Keratinocyte (primary cell): ENCODE results near the gene HAUS1. TPM values are rescaled to one million over a fixed set of nuclear protein-coding genes. Genes with fewer than 3 reads are reported as not detected.

Experiments
- DNase-seq: peaks from one replicate; pipeline ENCODE4 v3.0.0-alpha.2; 2011; ENCODE audit warnings: low read depth, missing footprints, low spot score
- FAIRE-seq: peaks from 2 replicates; lab custom pipeline; 2011; peaks lifted over from hg19 to GRCh38; lab: Jason Lieb, UNC
- H2AFZ ChIP-seq: 2 replicates; pipeline ENCODE4 v1.6.0; 2012; ENCODE audit warnings: low read length, control low read depth, inconsistent platforms; ENCODE audit not compliant: control insufficient read depth
- H3K27ac ChIP-seq: 2 replicates; pipeline ENCODE4 v1.5.1; 2011; ENCODE audit warnings: low read length; ENCODE audit not compliant: control insufficient read depth, insufficient read depth
- H3K27me3 ChIP-seq: 3 replicates; pipeline ENCODE4 v1.6.0; 2011; ENCODE audit warnings: low read length; ENCODE audit not compliant: control insufficient read depth, insufficient read depth; ENCODE audit errors: extremely low read depth
- H3K36me3 ChIP-seq, 2 experiments: 2 replicates in 1 of 2; 3 replicates in 1 of 2; pipeline ENCODE4 v1.5.1; 2011; ENCODE audit warnings: low read length in 2 of 2, mild to moderate bottlenecking in 1 of 2; ENCODE audit not compliant: control insufficient read depth in 2 of 2, insufficient read depth in 2 of 2; ENCODE audit errors: extremely low read depth in 1 of 2
- H3K4me1 ChIP-seq: 3 replicates; pipeline ENCODE4 v1.5.1; 2011; ENCODE audit warnings: low read length; ENCODE audit not compliant: control insufficient read depth, insufficient read depth; ENCODE audit errors: extremely low read depth
- H3K4me2 ChIP-seq: 3 replicates; pipeline ENCODE4 v1.6.0; 2011; ENCODE audit warnings: low read depth, low read length; ENCODE audit not compliant: control insufficient read depth, insufficient read depth; ENCODE audit errors: extremely low read depth
- H3K4me3 ChIP-seq, 3 experiments: fragments of 200-600 bp in 1 of 3; sonication (generic) in 1 of 3; 2 replicates in 2 of 3; 3 replicates in 1 of 3; pipeline ENCODE4 v1.5.1; 2011 to 2016; ENCODE audit warnings: low read length in 3 of 3, mild to moderate bottlenecking in 3 of 3, control low read depth in 2 of 3, inconsistent platforms in 1 of 3, low read depth in 1 of 3, mixed read lengths in 1 of 3, mixed run types in 1 of 3, moderate library complexity in 1 of 3; ENCODE audit not compliant: control insufficient read depth in 2 of 3, insufficient read depth in 2 of 3; ENCODE audit errors: extremely low read depth in 1 of 3
- H3K79me2 ChIP-seq: 2 replicates; pipeline ENCODE4 v1.6.0; 2012; ENCODE audit warnings: low read length; ENCODE audit not compliant: control insufficient read depth, insufficient read depth
- H3K9ac ChIP-seq: 3 replicates; pipeline ENCODE4 v1.6.0; 2011; ENCODE audit warnings: low read length; ENCODE audit not compliant: control insufficient read depth, insufficient read depth; ENCODE audit errors: extremely low read depth
- H3K9me1 ChIP-seq: 3 replicates; pipeline ENCODE4 v1.6.0; 2011; ENCODE audit warnings: low read length; ENCODE audit not compliant: control insufficient read depth, insufficient read depth; ENCODE audit errors: extremely low read depth
- H3K9me3 ChIP-seq: 2 replicates; pipeline ENCODE4 v1.5.1; 2012; ENCODE audit warnings: low read depth, low read length; ENCODE audit not compliant: control insufficient read depth
- H4K20me1 ChIP-seq: 3 replicates; pipeline ENCODE4 v1.6.0; 2011; ENCODE audit warnings: low read length; ENCODE audit not compliant: control insufficient read depth, insufficient read depth; ENCODE audit errors: extremely low read depth
- CTCF ChIP-seq, 3 experiments: IDR thresholded peaks in 1 of 3; conservative IDR thresholded peaks in 1 of 3; optimal IDR thresholded peaks in 1 of 3; 2 replicates in 2 of 3; 3 replicates in 1 of 3; pipeline versions ENCODE3 to v1.5.1; 2011; ENCODE audit warnings: low read length in 3 of 3, mild to moderate bottlenecking in 3 of 3, moderate library complexity in 2 of 3, control low read depth in 1 of 3, inconsistent platforms in 1 of 3; ENCODE audit not compliant: insufficient read depth in 2 of 3; ENCODE audit errors: extremely low read depth in 1 of 3
- EZH2 ChIP-seq: IDR thresholded peaks from one replicate; pipeline ENCODE4 v1.6.1; 2012; ENCODE audit warnings: inconsistent platforms, mild to moderate bottlenecking, low read length, moderate library complexity
- dilution Hi-C: fragments of 300-500 bp; cut with MboI; formaldehyde crosslinking; loops from one replicate; pipeline ENCODE4 v1.7.0; 2020; ENCODE audit warnings: low sequenced_read_pairs; ENCODE audit not compliant: extremely low pct_ligation_motif_present
- polyA plus RNA-seq, 5 experiments: library from polyadenylated mRNA; depleted of rRNA in 3 of 5; stranded (reverse) in 3 of 5; stranded (forward) in 1 of 5; unstranded in 1 of 5; fragments of >200 nt; gene quantifications; 1 replicate in 1 of 5; 2 replicates in 3 of 5; 3 replicates in 1 of 5; pipeline versions ENCODE4 v1.2.1 to v1.2.3, GENCODE V29; 2011 to 2012; ENCODE audit warnings: missing spikeins in 2 of 5, low read depth in 1 of 5, low replicate concordance in 1 of 5

HAUS1 gene
- polyA plus RNA-seq, 1 donor (not counting 4 experiments of a cell fraction or from before 2014, with no cell fraction given): 39.5 TPM

DNA sequence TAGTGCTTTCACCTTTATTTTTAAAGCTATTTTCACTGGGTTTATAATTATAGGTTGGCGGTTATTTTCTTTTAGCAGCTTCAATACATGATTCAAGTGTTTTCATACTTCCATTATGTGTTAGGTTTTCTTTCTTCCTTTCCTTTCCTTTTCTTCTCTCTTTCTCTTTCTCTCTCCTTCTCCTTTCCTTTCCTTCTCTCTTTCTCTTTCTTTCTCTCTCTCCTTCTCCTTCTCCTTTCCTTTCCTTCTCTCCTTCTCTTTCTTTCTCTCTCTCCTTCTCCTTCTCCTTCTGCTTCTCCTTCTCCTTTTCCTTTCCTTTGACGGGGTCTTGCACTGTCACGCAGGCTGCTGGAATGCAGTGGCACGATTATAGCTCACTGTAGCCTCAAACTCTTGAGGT is 36.0 kb downstream of the HAUS1 start:
- H3K9ac ChIP-seq: no peak overlapping the region
- no peaks in the 10 kb centered on the region for H3K4me1 ChIP-seq
- H3K4me3 ChIP-seq: no peak overlapping the region
- no peak overlapping the region for H3K4me2 ChIP-seq
- H3K27ac ChIP-seq: no peak overlapping the region
- no peaks in the 10 kb centered on the region for H4K20me1 ChIP-seq
- FAIRE-seq: no peak
- no peak for DNase-seq
- H3K9me1 ChIP-seq: no peaks in the 10 kb centered on the region
- H2AFZ ChIP-seq: no peak overlapping the region
- TF ChIP-seq EZH2: no peak
- no peak for TF ChIP-seq CTCF (optimal IDR thresholded peaks at IDR 0.05 in 1 of 3, IDR thresholded peaks at IDR 0.05 in 1 of 3, conservative IDR thresholded peaks at IDR 0.05 in 1 of 3; ENCODE audit: extremely low read depth in 1 of 3, insufficient read depth in 2 of 3, low read length in 3 of 3)
- H3K9me3 ChIP-seq: no peaks in the 10 kb centered on the region
- H3K36me3 ChIP-seq: no peaks in the 10 kb centered on the region
- dilution Hi-C loops: no loop called here
- no peaks in the 10 kb centered on the region for H3K27me3 ChIP-seq
- no peaks in the 10 kb centered on the region for H3K79me2 ChIP-seq

- dilution Hi-C loops: no loop called here
- no peak for FAIRE-seq
Observed at GRCh38 chr18:46141199-46141598, 37.0 kb downstream of the HAUS1 start.

More at GRCh38 chr18:46141199-46141598, 37.0 kb downstream of the HAUS1 start:
- no peak for TF ChIP-seq CTCF (optimal IDR thresholded peaks at IDR 0.05 in 1 of 3, IDR thresholded peaks at IDR 0.05 in 1 of 3, conservative IDR thresholded peaks at IDR 0.05 in 1 of 3; ENCODE audit: extremely low read depth in 1 of 3, insufficient read depth in 2 of 3, low read length in 3 of 3)
- TF ChIP-seq EZH2: no peak
- H3K9me1 ChIP-seq: no peaks in the 10 kb centered on the region
- no peak overlapping the region for H3K27ac ChIP-seq
- H2AFZ ChIP-seq: no peak overlapping the region
- H3K4me3 ChIP-seq: no peak overlapping the region
- H3K36me3 ChIP-seq: no peaks in the 10 kb centered on the region
- H3K9me3 ChIP-seq: no peaks in the 10 kb centered on the region
- no peaks in the 10 kb centered on the region for H3K27me3 ChIP-seq
- no peaks in the 10 kb centered on the region for H3K4me1 ChIP-seq
- no peak for DNase-seq
- no peak overlapping the region for H3K9ac ChIP-seq
- no peaks in the 10 kb centered on the region for H3K79me2 ChIP-seq
- H3K4me2 ChIP-seq: no peak overlapping the region
- no peaks in the 10 kb centered on the region for H4K20me1 ChIP-seq
